Thyroid gland (tissue), 4 donors: ENCODE results near the gene CSPG4. TPM values are rescaled to one million over a fixed set of nuclear protein-coding genes. Genes with fewer than 3 reads are reported as not detected.
"Not testable (repeated sequence)": the region's sequence is repeated elsewhere in the genome, so short reads cannot be mapped to it uniquely, and the experiment has no call there.

Experiments used
- DNase-seq, 2 donors: peaks; one replicate each; pipeline ENCODE4 v3.0.0-alpha.2; 2019
- H3K27ac ChIP-seq, 3 donors: fragments of 200-600 bp; sonication (generic); 1 replicate in 2 of 3; 2 replicates in 1 of 3; pipeline ENCODE4 v1.5.1; 2016 to 2019; ENCODE audit warnings: mild to moderate bottlenecking in 1 of 3, moderate library complexity in 1 of 3
- H3K27me3 ChIP-seq: fragments of 200-600 bp; sonication (generic); one replicate; pipeline ENCODE4 v1.5.1; 2019
- H3K36me3 ChIP-seq, 2 donors: fragments of 200-600 bp; sonication (generic); one replicate each; pipeline ENCODE4 v1.5.1; 2016 to 2019
- H3K4me1 ChIP-seq, 2 donors: fragments of 200-600 bp; sonication (generic); one replicate each; pipeline ENCODE4 v1.5.1; 2017 to 2019
- H3K4me3 ChIP-seq, 3 donors: fragments of 200-600 bp; sonication (generic); replicated peaks in 1 of 3; 1 replicate in 2 of 3; 2 replicates in 1 of 3; pipeline ENCODE4 v1.5.1; 2016; ENCODE audit warnings: mild to moderate bottlenecking in 1 of 3
- H3K9me3 ChIP-seq: fragments of 200-600 bp; sonication (generic); one replicate; pipeline ENCODE4 v1.5.1; 2017
- POLR2A ChIP-seq, 2 donors: fragments of 450-650 bp; IDR thresholded peaks; one replicate each; pipeline ENCODE4 v1.6.1; 2017; ENCODE audit warnings: antibody characterized with exemption in 2 of 2, mild to moderate bottlenecking in 2 of 2, moderate library complexity in 1 of 2
- WGBS, 2 donors: methylation state at CpG; one replicate each; pipeline ENCODE4 v1.1.5; 2017; 5-methylcytosine and 5-hydroxymethylcytosine counted together
- intact Hi-C: fragments of 100-400 bp; cut with DNase I; formaldehyde crosslinking; loops from one replicate; pipeline ENCODE4 v1.15.1; 2023
- total RNA-seq, 4 donors: library from RNA; depleted of rRNA; stranded (reverse); fragments of >200 nt; gene quantifications; one replicate each; pipeline ENCODE4 v1.2.3, GENCODE V29; 2016
- TF ChIP-seq, protein P1 (sequence below), 6 experiments: fragments of 200-600 bp in 3 of 6; fragments of 450-650 bp in 3 of 6; sonication (generic) in 3 of 6; IDR thresholded peaks; one replicate each; pipeline ENCODE4 v1.5.1; 2016 to 2019; ENCODE audit warnings: antibody characterized with exemption in 6 of 6, mild to moderate bottlenecking in 2 of 6, inconsistent platforms in 1 of 6, moderate library complexity in 1 of 6

Gene CSPG4
- total RNA-seq, 4 donors from 2014 or later: 2.4 to 10.5 (median 3.2) TPM

DNA sequence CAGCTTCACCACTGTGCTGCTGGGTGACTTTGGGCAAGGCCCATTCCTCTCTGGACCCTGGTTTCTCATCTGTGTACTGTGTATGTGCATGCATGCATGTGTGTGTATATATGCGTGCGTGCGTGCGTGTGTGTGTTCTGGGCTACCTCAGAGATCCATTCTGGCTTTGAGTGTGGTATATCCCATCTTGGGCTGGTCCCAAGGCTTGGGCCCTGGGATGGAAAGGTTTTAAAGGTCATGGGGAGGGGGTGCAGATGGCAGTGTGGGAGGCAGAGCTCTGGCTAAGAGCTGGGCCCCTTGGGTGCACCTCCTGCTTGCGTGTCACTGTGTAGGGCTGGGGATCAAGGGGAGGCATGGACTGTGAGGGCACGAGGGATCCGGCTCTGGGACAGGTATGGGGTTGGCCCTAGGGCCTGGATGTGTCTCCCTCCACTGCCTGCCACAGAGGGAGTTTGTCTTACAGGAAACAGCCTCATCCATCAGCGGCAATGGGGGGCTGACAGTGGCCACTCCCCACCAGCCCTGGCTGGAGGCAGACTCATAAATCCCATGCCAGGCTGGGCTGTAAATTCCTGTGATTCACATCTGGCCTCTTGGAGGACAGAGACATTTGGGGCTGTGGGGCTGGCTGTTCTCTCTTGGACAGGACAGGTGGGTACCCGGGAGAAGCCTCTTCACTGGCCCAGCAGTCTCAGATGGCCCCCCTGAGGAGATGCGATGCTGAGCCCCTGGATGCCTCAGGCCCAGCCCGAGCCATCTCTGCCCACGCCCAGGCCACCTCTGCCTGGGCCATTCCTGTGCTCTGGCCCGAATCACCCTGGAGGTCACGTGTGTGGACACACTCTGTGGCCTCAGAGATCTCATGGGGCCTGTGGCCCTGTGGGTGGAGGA is 21.4 kb upstream of the CSPG4 start:
- no peaks in the 10 kb centered on the region for H3K36me3 ChIP-seq
- no peaks in the 10 kb centered on the region for H3K9me3 ChIP-seq
- H3K4me1 ChIP-seq: peaks cover 8 to 40% of the 10 kb centered on the region in 2 donors
- WGBS, 2 donors: 81 to 88% methylated on average over 10 to 14 of the region's 14 CpGs
- no peaks in the 10 kb centered on the region for H3K27me3 ChIP-seq
- TF ChIP-seq, protein P1, sequence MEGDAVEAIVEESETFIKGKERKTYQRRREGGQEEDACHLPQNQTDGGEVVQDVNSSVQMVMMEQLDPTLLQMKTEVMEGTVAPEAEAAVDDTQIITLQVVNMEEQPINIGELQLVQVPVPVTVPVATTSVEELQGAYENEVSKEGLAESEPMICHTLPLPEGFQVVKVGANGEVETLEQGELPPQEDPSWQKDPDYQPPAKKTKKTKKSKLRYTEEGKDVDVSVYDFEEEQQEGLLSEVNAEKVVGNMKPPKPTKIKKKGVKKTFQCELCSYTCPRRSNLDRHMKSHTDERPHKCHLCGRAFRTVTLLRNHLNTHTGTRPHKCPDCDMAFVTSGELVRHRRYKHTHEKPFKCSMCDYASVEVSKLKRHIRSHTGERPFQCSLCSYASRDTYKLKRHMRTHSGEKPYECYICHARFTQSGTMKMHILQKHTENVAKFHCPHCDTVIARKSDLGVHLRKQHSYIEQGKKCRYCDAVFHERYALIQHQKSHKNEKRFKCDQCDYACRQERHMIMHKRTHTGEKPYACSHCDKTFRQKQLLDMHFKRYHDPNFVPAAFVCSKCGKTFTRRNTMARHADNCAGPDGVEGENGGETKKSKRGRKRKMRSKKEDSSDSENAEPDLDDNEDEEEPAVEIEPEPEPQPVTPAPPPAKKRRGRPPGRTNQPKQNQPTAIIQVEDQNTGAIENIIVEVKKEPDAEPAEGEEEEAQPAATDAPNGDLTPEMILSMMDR (IDR thresholded peaks at IDR 0.05): no peak
- no peak for TF ChIP-seq POLR2A (IDR thresholded peaks at IDR 0.05)
- DNase-seq: peak; percentile 55 to 72
- intact Hi-C loops: no loop called here
- peak overlapping the region in 1 of 3 donors; percentile 10 for H3K27ac ChIP-seq
- no peak overlapping the region for H3K4me3 ChIP-seq

DNA sequence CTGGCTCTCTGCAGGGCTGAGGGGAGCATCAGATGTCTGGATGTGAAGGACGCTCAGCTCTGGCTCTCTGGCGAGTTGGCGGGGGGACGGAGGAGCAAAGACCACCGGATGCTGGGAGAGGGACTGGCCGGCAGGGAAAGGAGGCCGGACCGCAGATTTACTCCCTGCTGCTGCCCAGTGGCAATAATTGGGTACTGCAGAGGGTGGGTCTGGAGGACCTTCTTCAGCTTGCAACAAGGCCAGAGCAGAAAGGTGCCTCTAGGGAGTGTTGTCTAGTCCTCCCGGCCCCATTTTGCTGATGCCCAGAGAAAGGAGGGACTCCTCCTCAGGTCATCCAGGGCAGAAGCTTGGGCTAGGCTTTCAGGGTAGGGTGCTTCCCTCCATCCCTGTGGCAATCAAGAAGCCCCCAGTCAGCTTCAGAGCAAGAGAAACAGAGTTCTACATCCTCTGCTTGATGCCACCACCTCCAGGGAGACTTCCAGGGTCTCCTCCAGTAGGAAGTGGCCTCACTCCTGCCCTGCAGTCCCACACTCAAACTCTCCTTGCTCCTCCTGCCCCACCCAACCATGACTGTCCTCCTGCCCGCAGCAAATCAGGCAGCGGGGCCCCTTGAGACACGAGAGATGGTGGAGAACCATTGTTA is 20.3 kb upstream of the CSPG4 start:
- intact Hi-C loops: no loop called here
- 26 to 30% methylated on average over 12 of the region's 12 CpGs for WGBS, 2 donors
- Histone ChIP-seq H3K4me3 (no peak overlapping the region), H3K4me1 (peaks cover 3 to 37% of the 10 kb centered on the region in 2 donors), H3K9me3 (no peaks in the 10 kb centered on the region), H3K27ac (no peak overlapping the region), H3K27me3 (no peaks in the 10 kb centered on the region), H3K36me3 (no peaks in the 10 kb centered on the region)
- DNase-seq: peak; percentile 65 to 67
- TF ChIP-seq, protein P1 (IDR thresholded peaks at IDR 0.05): peak; percentile 76 to 95 (median 84)
- TF ChIP-seq POLR2A (IDR thresholded peaks at IDR 0.05): no peak

DNA sequence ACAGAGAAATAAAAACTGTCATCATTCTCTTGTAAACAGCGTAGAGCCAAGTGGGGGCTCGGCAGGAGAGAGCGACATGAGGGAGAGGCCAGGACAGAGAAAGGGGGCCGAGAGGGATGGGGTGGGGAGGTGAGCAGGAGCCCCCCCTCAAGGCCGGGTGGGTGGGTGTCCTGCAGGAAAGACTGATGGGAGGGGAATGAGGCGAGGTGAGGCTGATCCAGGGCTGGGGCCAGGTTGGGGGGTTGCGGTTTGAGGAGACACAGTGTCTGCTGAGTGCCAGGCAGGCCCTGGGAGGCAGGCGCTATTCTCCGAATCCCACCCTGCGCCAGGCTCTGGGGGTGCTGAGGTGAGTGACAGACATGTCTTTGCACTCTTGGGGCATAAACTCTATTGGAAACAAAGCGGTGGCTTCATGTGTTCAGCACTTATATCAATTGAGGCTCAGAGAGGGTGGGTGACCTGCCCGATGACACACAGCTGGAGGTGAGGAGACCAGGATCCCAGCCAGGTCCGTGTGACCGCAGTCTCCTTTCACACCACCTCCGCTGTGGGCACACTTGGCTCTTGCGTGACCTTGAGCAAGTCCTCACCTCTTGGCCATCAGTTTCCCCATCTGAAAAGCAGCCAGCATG is 19.6 kb upstream of the CSPG4 start:
- TF ChIP-seq, protein P1 (IDR thresholded peaks at IDR 0.05): no peak
- no peak for TF ChIP-seq POLR2A (IDR thresholded peaks at IDR 0.05)
- no peak overlapping the region for H3K4me3 ChIP-seq
- no peaks in the 10 kb centered on the region for H3K36me3 ChIP-seq
- DNase-seq: no peak
- intact Hi-C loops: no loop called here
- no peaks in the 10 kb centered on the region for H3K27me3 ChIP-seq
- H3K9me3 ChIP-seq: no peaks in the 10 kb centered on the region
- H3K27ac ChIP-seq: no peak overlapping the region
- WGBS, 2 donors: 62 to 70% methylated on average over 15 to 16 of the region's 16 CpGs
- peaks cover 0 to 31% of the 10 kb centered on the region in 2 donors for H3K4me1 ChIP-seq

DNA sequence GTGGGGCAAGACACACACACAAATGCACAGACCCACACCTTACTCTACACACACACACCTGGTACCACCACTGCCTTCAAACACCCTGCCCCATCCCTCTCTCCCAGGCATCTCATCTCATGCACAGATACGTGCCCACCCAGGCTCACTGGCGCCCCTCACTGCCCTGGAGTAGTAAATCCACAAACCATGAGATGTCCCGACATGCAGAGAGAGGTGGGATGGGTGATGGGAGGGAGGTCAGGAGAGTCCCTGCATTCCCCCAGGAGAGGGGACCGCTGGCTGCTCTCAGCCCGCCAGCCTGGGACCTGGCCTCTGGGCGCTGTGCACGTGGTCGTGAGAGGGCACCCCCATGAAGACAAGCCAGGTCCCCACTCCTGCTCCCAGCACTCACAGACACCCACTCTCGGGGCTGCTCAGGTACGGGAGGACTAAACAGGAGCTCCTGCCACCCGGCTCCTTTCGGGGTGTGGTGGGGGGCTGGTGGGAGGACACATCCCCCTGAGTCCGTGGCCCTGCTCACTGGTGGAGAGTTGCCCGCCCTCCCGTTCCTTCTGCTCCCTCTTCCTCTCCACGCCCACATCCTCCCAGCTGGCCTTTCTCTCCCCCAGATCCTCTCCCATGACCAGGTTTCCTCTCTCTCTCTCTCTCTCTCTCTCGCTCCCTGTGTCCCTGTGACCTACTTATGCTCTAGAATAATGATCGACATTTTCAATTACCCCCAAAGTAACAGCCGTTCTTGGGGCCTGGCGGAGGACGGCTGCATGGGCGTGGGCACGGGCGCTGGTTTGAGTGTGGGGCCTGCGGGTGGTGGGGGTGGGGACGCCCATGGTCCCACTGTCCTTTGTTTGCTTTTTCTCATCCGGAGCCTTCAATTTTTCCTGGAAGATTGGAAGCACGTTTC is 18.9 kb upstream of the CSPG4 start:
- 52 to 60% methylated on average over 26 to 28 of the region's 28 CpGs for WGBS, 2 donors
- Histone ChIP-seq H3K9me3 (no peaks in the 10 kb centered on the region), H3K4me3 (no peak overlapping the region), H3K27me3 (no peaks in the 10 kb centered on the region), H3K4me1 (peaks cover 0 to 28% of the 10 kb centered on the region in 2 donors), H3K27ac (no peak overlapping the region), H3K36me3 (no peaks in the 10 kb centered on the region)
- no peak for DNase-seq
- intact Hi-C loops: no loop called here
- TF ChIP-seq, protein P1 (IDR thresholded peaks at IDR 0.05): no peak
- TF ChIP-seq POLR2A (IDR thresholded peaks at IDR 0.05): no peak

DNA sequence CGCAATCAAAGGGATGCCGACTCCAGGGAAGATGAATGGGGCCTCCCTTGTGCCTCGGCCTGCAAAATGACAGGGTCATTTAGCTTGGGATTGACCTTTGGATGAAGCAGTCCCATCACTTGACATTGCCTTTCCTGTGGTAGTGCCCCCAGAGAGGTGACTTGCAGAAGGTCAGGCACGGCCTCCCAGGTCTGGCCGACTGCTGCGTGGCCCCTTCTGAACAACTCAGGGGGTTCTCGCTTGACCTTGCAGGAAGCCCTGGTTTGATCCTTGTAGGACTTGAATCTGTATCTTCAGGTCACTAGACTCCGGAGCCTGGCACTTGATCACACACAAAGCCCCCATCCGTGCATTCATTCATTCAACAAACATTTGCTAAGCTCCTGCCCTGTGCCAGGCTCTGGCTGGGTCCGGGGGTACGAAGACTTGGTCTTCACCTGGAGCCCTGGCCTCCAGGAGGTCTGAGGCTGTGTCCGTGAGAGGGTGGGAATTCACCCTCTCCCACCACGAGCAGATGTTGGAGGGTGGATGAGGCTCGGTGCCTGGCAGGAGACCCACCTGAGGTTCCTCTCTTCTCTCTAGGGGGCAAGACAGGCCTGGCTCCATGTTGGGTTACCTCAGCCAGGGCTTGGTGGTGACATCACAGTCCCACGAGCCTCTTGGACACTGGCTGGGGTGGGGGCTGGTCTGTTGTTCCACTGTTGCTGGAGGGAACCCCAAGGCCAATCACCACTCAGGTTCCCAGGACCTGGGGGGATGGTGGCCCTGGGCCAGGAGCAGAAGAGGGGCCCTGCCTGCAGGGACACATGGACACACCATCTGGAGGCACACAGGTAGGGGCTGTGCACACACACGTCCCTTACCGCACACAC is 18.0 kb upstream of the CSPG4 start:
- H3K4me1 ChIP-seq: peaks cover 0 to 28% of the 10 kb centered on the region in 2 donors
- 93 to 94% methylated on average over 13 of the region's 17 CpGs for WGBS, 2 donors
- H3K4me3 ChIP-seq, DNase-seq, H3K27me3 ChIP-seq, intact Hi-C loops, H3K36me3 ChIP-seq, H3K27ac ChIP-seq, H3K9me3 ChIP-seq: not testable (repeated sequence)
